MM.1S (cell line): ENCODE data around the gene FAM81A.

Source experiments
- EZH2 ChIP-seq: fragments of 300-600 bp; sonication (generic); optimal IDR thresholded peaks from 2 replicates; pipeline ENCODE3; 2017; ENCODE audit warnings: low read depth, mild to moderate bottlenecking, antibody characterized with exemption, low read length, mixed read lengths
- TF ChIP-seq, protein P1 (sequence below): fragments of 300-600 bp; sonication (generic); IDR thresholded peaks from 2 replicates; pipeline ENCODE4 v1.5.1; 2016; ENCODE audit warnings: antibody characterized with exemption, low read length, mixed read lengths

GRCh38 chr15:59453474-59454215 is 15.7 kb downstream of the FAM81A start:
- TF ChIP-seq, protein P1, sequence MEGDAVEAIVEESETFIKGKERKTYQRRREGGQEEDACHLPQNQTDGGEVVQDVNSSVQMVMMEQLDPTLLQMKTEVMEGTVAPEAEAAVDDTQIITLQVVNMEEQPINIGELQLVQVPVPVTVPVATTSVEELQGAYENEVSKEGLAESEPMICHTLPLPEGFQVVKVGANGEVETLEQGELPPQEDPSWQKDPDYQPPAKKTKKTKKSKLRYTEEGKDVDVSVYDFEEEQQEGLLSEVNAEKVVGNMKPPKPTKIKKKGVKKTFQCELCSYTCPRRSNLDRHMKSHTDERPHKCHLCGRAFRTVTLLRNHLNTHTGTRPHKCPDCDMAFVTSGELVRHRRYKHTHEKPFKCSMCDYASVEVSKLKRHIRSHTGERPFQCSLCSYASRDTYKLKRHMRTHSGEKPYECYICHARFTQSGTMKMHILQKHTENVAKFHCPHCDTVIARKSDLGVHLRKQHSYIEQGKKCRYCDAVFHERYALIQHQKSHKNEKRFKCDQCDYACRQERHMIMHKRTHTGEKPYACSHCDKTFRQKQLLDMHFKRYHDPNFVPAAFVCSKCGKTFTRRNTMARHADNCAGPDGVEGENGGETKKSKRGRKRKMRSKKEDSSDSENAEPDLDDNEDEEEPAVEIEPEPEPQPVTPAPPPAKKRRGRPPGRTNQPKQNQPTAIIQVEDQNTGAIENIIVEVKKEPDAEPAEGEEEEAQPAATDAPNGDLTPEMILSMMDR, result no peak
- no peak for TF ChIP-seq EZH2
